HepG2 (cell line): ENCODE measurements around the gene UCKL1. TPM values are rescaled to one million over a fixed set of nuclear protein-coding genes. Genes with fewer than 3 reads are reported as not detected.

Experiments
- AHR ChIP-seq: IDR thresholded peaks from 2 replicates; pipeline ENCODE4 v1.6.1; 2018; ENCODE audit warnings: missing genetic modification reagents, missing compliant biosample characterization
- ARID2 ChIP-seq: sonication (generic); formaldehyde crosslinking; IDR thresholded peaks from 2 replicates; pipeline ENCODE4 v1.8.1; 2022; ENCODE audit warnings: mild to moderate bottlenecking, missing genetic modification reagents, borderline replicate concordance
- GLI4 ChIP-seq: sonication (generic); formaldehyde crosslinking; IDR thresholded peaks from 2 replicates; pipeline ENCODE4 v1.5.1; 2020; ENCODE audit warnings: missing genetic modification reagents, mild to moderate bottlenecking, moderate library complexity, borderline replicate concordance
- HOXA3 ChIP-seq: sonication (generic); formaldehyde crosslinking; IDR thresholded peaks from 2 replicates; pipeline ENCODE4 v1.5.0; 2020; ENCODE audit warnings: missing genetic modification reagents
- HOXD1 ChIP-seq: sonication (generic); formaldehyde crosslinking; IDR thresholded peaks from 2 replicates; pipeline ENCODE4 v1.5.0; 2020; ENCODE audit warnings: missing genetic modification reagents
- IRX3 ChIP-seq: sonication (generic); formaldehyde crosslinking; IDR thresholded peaks from 2 replicates; pipeline ENCODE4 v1.8.1; 2023; ENCODE audit warnings: mild to moderate bottlenecking, low read depth, missing genetic modification reagents, borderline replicate concordance
- KLF6 ChIP-seq: IDR thresholded peaks from 2 replicates; pipeline ENCODE4 v1.8.0; 2016; ENCODE audit warnings: missing biosample characterization, missing genetic modification reagents
- NKX3-1 ChIP-seq: sonication (generic); formaldehyde crosslinking; IDR thresholded peaks from 2 replicates; pipeline ENCODE4 v1.5.0; 2020; ENCODE audit warnings: missing genetic modification reagents
- NPAS2 ChIP-seq: sonication (generic); formaldehyde crosslinking; IDR thresholded peaks from 2 replicates; pipeline ENCODE4 v1.8.0; 2022; ENCODE audit warnings: mild to moderate bottlenecking, missing genetic modification reagents, borderline replicate concordance
- PBX3 ChIP-seq: sonication (generic); formaldehyde crosslinking; IDR thresholded peaks from 2 replicates; pipeline ENCODE4 v1.8.1; 2023; ENCODE audit warnings: missing genetic modification reagents, inconsistent platforms, borderline replicate concordance
- PCBP1 ChIP-seq: fragments of 200-400 bp; formaldehyde crosslinking; IDR thresholded peaks from 2 replicates; pipeline ENCODE4 v1.6.1; 2017; ENCODE audit warnings: mild to moderate bottlenecking, low read depth, low read length, borderline replicate concordance
- RERE ChIP-seq: IDR thresholded peaks from 2 replicates; pipeline ENCODE4 v1.6.1; 2016; ENCODE audit warnings: low read depth, missing genetic modification reagents, missing compliant biosample characterization
- YEATS4 ChIP-seq: sonication (generic); formaldehyde crosslinking; IDR thresholded peaks from 2 replicates; pipeline ENCODE4 v1.4.0; 2020; ENCODE audit warnings: missing genetic modification reagents, borderline replicate concordance
- ZNF121 ChIP-seq: sonication (generic); formaldehyde crosslinking; IDR thresholded peaks from 2 replicates; pipeline ENCODE4 v1.5.0; 2020; ENCODE audit warnings: mild to moderate bottlenecking, missing genetic modification reagents
- ZNF17 ChIP-seq: sonication (generic); formaldehyde crosslinking; IDR thresholded peaks from 2 replicates; pipeline ENCODE4 v1.5.0; 2020; ENCODE audit warnings: mild to moderate bottlenecking, missing genetic modification reagents
- ZNF382 ChIP-seq: sonication (generic); formaldehyde crosslinking; IDR thresholded peaks from 2 replicates; pipeline ENCODE4 v1.5.0; 2020; ENCODE audit warnings: missing genetic modification reagents, mild to moderate bottlenecking, borderline replicate concordance
- ZNF746 ChIP-seq: sonication (generic); formaldehyde crosslinking; IDR thresholded peaks from 2 replicates; pipeline ENCODE4 v1.8.0; 2022; ENCODE audit warnings: mild to moderate bottlenecking, missing genetic modification reagents
- polyA plus RNA-seq, 8 experiments: library from polyadenylated mRNA; depleted of rRNA in 3 of 8; stranded (reverse) in 7 of 8; unstranded in 1 of 8; fragments of >200 nt; fragmentation: Illumina TruSeq in 4 of 8; extraction: Trizol in 4 of 8; gene quantifications; 2 replicates each; pipeline versions ENCODE4 v1.2.1 to v1.2.3, GENCODE V29; 2011 to 2016; ENCODE audit warnings: low read depth in 4 of 8, missing spikeins in 1 of 8, mixed read lengths in 1 of 8; ENCODE audit not compliant: insufficient read depth in 1 of 8
- total RNA-seq, 5 experiments: library from RNA; depleted of rRNA; stranded (reverse); fragments of >200 nt; fragmentation: Illumina TruSeq; extraction: Trizol; gene quantifications; 2 replicates each; pipeline ENCODE4 v1.2.3, GENCODE V29; 2016; ENCODE audit warnings: low read depth in 1 of 5
- TF ChIP-seq, protein P1 (sequence below), 2 experiments: fragments of 450-650 bp in 1 of 2; sonication (generic) in 1 of 2; formaldehyde crosslinking; IDR thresholded peaks; 2 replicates each; pipeline versions ENCODE4 v1.5.0 to v1.8.0; 2020 to 2022; ENCODE audit warnings: mild to moderate bottlenecking in 1 of 2, missing genetic modification reagents in 1 of 2
- TF ChIP-seq, protein P2 (sequence below): sonication (generic); formaldehyde crosslinking; IDR thresholded peaks from 2 replicates; pipeline ENCODE4 v1.5.0; 2020; ENCODE audit warnings: missing genetic modification reagents, mild to moderate bottlenecking, borderline replicate concordance

The UCKL1 gene
- total and polyA plus RNA-seq, 2 of the 13 experiments (the other 11 are each of a cell fraction or from before 2014, with no cell fraction given) = 50.2 to 126 TPM

DNA sequence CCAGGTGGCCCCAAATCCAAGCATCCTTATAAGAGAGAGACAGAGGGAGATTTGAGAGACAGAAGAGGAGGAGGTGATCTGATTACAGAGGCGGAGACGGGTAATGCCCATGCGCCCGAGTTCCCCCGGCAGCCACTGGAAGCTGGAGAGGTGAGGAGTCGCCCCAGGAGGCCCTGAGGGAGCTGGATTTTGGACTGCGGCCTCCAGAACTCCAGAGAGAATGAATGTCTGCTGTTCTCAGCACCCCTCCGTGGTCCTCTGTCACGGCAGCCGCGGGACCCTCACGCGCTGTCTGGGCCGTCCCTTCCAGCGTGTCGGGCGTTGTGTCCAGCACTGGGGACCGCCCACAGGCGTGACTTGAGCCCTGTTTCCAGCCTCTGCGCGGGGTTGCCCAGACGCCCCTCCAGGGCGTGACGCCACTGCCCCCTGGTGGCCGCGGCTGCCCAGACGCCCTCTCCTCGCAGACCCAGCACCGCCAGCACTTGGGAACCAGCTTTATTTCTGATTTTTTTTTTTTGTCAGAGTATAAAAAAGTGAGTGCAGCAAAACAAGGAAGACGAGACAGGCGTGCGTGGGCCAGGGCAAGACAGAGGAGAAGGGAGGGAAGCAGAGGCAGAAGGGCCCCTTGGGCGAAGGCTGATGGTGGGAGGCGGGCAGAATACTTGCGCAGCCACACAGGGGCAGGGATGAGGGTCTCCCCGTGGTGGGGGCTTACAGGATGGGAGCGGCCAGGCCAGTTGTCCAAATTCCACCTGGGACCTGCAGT is 17.6 kb upstream of the UCKL1 start (continued):
- TF ChIP-seq AHR (CRISPR knock-in tag) (peak; percentile 90), KLF6 (CRISPR knock-in tag) (peak; percentile 83; the same call in 1 of the 2 replicates), ZNF746 (CRISPR knock-in tag) (no peak), IRX3 (CRISPR knock-in tag) (no peak), GLI4 (CRISPR knock-in tag) (no peak), ARID2 (CRISPR knock-in tag) (0 out of 2 replicates have a peak, but pooled peaks have one; percentile 20), ZNF17 (CRISPR knock-in tag) (no peak), NPAS2 (CRISPR knock-in tag) (no peak), YEATS4 (peak; percentile 81; the same call in 1 of the 2 replicates), NKX3-1 (CRISPR knock-in tag) (peak; percentile 81), PCBP1 (0 out of 2 replicates have a peak, but pooled peaks have one; percentile 47), HOXA3 (CRISPR knock-in tag) (peak; percentile 91), ZNF121 (CRISPR knock-in tag) (peak; percentile 79), HOXD1 (CRISPR knock-in tag) (peak; percentile 94), RERE (0 out of 2 replicates have a peak, but pooled peaks have one; percentile 37), ZNF382 (CRISPR knock-in tag) (no peak), PBX3 (CRISPR knock-in tag) (0 out of 2 replicates have a peak, but pooled peaks have one; percentile 53)
- TF ChIP-seq, protein P1, sequence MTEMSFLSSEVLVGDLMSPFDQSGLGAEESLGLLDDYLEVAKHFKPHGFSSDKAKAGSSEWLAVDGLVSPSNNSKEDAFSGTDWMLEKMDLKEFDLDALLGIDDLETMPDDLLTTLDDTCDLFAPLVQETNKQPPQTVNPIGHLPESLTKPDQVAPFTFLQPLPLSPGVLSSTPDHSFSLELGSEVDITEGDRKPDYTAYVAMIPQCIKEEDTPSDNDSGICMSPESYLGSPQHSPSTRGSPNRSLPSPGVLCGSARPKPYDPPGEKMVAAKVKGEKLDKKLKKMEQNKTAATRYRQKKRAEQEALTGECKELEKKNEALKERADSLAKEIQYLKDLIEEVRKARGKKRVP (CRISPR knock-in tag; IDR thresholded peaks at IDR 0.05) = no peak
- TF ChIP-seq, protein P2, sequence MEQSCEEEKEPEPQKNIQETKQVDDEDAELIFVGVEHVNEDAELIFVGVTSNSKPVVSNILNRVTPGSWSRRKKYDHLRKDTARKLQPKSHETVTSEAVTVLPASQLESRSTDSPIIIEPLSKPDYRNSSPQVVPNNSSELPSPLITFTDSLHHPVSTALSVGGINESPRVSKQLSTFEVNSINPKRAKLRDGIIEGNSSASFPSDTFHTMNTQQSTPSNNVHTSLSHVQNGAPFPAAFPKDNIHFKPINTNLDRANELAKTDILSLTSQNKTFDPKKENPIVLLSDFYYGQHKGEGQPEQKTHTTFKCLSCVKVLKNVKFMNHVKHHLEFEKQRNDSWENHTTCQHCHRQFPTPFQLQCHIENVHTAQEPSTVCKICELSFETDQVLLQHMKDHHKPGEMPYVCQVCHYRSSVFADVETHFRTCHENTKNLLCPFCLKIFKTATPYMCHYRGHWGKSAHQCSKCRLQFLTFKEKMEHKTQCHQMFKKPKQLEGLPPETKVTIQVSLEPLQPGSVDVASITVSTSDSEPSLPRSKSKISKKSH (CRISPR knock-in tag) = peak; percentile 68; the same call in 1 of the 2 replicates
